ENCODE measurements around the gene ARHGAP22.

DNA sequence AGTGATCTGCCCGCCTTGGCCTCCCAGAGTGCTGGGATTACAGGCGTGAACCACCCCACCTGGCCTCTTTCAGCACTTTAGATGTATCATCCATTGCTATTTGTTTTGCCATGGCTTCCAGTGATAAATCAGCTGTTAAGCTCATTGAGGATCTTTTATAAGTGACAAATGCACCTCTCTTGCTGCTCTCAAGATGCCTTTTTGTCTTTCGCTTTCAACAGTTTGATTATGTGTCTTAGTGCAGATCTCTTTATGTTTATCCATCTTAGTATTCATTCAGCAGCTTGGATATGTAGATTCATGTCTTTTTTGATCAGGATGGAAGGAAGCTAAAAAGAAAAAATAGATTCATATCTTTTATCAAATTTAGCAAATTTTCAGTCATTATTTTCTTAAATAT is 192.8 kb downstream of the ARHGAP22 start:
- no peak for TF ChIP-seq TAF1 (IDR thresholded peaks at IDR 0.05; ENCODE audit: borderline replicate concordance, insufficient read depth, low read length)
- TF ChIP-seq SIN3A (IDR thresholded peaks at IDR 0.05; ENCODE audit: borderline replicate concordance, insufficient read depth, low read length): no peak
- TF ChIP-seq, protein P1, sequence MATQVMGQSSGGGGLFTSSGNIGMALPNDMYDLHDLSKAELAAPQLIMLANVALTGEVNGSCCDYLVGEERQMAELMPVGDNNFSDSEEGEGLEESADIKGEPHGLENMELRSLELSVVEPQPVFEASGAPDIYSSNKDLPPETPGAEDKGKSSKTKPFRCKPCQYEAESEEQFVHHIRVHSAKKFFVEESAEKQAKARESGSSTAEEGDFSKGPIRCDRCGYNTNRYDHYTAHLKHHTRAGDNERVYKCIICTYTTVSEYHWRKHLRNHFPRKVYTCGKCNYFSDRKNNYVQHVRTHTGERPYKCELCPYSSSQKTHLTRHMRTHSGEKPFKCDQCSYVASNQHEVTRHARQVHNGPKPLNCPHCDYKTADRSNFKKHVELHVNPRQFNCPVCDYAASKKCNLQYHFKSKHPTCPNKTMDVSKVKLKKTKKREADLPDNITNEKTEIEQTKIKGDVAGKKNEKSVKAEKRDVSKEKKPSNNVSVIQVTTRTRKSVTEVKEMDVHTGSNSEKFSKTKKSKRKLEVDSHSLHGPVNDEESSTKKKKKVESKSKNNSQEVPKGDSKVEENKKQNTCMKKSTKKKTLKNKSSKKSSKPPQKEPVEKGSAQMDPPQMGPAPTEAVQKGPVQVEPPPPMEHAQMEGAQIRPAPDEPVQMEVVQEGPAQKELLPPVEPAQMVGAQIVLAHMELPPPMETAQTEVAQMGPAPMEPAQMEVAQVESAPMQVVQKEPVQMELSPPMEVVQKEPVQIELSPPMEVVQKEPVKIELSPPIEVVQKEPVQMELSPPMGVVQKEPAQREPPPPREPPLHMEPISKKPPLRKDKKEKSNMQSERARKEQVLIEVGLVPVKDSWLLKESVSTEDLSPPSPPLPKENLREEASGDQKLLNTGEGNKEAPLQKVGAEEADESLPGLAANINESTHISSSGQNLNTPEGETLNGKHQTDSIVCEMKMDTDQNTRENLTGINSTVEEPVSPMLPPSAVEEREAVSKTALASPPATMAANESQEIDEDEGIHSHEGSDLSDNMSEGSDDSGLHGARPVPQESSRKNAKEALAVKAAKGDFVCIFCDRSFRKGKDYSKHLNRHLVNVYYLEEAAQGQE (IDR thresholded peaks at IDR 0.05; ENCODE audit: insufficient read depth in 1 of 2, low read depth in 2 of 2, low read length in 2 of 2): no peak

Data from PFSK-1 (cell line).